Vagina (tissue), 2 donors: ENCODE data around the gene ADGRV1.

Source experiments
- POLR2A ChIP-seq, 2 donors: fragments of 450-650 bp; IDR thresholded peaks; one replicate each; pipeline ENCODE4 v1.6.1; 2017; ENCODE audit warnings: antibody characterized with exemption in 2 of 2, mild to moderate bottlenecking in 2 of 2, moderate library complexity in 2 of 2
- TF ChIP-seq, protein P1 (sequence below), 3 experiments: fragments of 450-650 bp in 2 of 3; fragments of 200-600 bp in 1 of 3; sonication (generic) in 1 of 3; IDR thresholded peaks; one replicate each; pipeline ENCODE4 v1.5.1; 2017 to 2019; ENCODE audit warnings: antibody characterized with exemption in 3 of 3, mild to moderate bottlenecking in 2 of 3, moderate library complexity in 2 of 3

DNA sequence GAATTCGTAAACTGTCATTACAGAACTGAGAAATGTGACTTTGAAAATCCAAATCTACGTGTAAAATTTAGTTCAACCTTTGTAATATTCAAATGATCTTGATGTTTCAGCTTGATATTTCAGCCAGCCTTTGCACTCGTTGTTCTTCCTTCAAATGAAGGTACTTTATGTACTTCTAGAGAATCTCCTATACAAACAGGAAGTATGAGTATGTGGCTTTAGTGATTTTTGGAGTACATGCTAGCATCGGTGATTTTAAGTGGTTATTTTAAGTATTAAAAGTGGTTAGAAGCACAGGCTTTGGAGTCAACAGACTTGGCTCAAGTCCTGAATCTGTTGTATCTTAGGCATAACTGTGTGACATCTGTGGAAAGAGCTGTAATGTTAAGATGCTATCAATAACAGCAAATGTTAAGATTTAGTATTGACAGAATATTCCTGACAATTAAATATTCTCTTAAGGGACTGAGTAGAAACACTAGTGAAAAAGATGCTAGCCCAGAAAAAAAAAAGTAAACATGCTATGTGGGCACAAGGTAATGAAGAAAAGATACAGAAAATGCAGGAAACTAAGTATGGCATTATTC, 398.0 kb downstream of the ADGRV1 start:
- TF ChIP-seq POLR2A (IDR thresholded peaks at IDR 0.05) = no peak
- TF ChIP-seq, protein P1, sequence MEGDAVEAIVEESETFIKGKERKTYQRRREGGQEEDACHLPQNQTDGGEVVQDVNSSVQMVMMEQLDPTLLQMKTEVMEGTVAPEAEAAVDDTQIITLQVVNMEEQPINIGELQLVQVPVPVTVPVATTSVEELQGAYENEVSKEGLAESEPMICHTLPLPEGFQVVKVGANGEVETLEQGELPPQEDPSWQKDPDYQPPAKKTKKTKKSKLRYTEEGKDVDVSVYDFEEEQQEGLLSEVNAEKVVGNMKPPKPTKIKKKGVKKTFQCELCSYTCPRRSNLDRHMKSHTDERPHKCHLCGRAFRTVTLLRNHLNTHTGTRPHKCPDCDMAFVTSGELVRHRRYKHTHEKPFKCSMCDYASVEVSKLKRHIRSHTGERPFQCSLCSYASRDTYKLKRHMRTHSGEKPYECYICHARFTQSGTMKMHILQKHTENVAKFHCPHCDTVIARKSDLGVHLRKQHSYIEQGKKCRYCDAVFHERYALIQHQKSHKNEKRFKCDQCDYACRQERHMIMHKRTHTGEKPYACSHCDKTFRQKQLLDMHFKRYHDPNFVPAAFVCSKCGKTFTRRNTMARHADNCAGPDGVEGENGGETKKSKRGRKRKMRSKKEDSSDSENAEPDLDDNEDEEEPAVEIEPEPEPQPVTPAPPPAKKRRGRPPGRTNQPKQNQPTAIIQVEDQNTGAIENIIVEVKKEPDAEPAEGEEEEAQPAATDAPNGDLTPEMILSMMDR (IDR thresholded peaks at IDR 0.05) = no peak
